BE2C (cell line): Measurements from ENCODE around the gene ZNF32.

Experiments used
- DNase-seq: peaks from one replicate; pipeline ENCODE4 v3.0.0-alpha.2; 2020
- H3K27me3 ChIP-seq: fragments of 250-450 bp; sonication (Bioruptor Pico); 2 replicates; pipeline ENCODE4 v1.5.1; 2020; ENCODE audit warnings: mild to moderate bottlenecking
- H3K36me3 ChIP-seq: fragments of 250-450 bp; sonication (Bioruptor Pico); 2 replicates; pipeline ENCODE4 v1.5.1; 2020; ENCODE audit warnings: mild to moderate bottlenecking
- H3K4me1 ChIP-seq: fragments of 250-450 bp; sonication (Bioruptor Pico); 2 replicates; pipeline ENCODE4 v1.5.1; 2020
- H3K4me3 ChIP-seq: 2 replicates; pipeline ENCODE4 v1.5.1; 2011; ENCODE audit warnings: low read depth, low read length
- H3K9me3 ChIP-seq: fragments of 250-450 bp; sonication (Bioruptor Pico); 2 replicates; pipeline ENCODE4 v1.5.1; 2020
- TF ChIP-seq, protein P1 (sequence below): IDR thresholded peaks from 2 replicates; pipeline ENCODE4 v1.5.1; 2012; ENCODE audit warnings: mild to moderate bottlenecking, low read depth, low read length

ZNF32 gene

DNA sequence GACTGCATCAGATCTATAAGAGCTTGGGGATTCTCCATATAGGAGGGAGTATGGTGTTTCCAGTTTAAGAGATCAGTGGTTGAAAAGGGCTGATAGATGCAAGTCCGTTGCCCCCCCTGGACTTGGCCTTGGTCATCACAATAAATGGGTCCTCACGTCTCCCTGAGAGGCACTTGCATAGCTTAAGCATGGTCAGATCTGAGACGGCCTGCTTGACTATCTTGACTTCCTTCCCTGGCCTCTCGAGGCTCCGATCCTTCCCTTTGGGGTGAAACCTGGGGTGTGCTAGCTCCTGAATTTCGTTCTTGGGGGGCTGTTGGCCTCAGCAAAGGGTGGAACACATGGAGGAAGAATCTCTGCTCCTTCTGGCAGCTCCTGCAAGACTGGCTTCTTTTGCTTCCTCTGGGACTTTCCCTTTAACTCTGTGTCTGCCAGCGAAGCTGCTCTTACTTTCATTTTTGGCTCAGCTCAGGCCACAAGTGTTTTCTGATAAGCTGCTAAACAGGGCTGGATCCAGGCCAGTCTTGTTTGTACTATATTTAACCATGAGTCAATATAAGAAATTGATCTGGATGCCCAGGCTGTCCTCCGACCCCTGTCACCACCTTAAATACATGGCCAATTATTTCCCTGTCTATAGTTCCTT lies 53.6 kb downstream of the ZNF32 start:
- DNase-seq, result no peak
- Histone ChIP-seq H3K4me1 (no peaks in the 10 kb centered on the region), H3K36me3 (no peaks in the 10 kb centered on the region), H3K4me3 (no peak overlapping the region), H3K9me3 (no peaks in the 10 kb centered on the region), H3K27me3 (no peaks in the 10 kb centered on the region)
- TF ChIP-seq, protein P1, sequence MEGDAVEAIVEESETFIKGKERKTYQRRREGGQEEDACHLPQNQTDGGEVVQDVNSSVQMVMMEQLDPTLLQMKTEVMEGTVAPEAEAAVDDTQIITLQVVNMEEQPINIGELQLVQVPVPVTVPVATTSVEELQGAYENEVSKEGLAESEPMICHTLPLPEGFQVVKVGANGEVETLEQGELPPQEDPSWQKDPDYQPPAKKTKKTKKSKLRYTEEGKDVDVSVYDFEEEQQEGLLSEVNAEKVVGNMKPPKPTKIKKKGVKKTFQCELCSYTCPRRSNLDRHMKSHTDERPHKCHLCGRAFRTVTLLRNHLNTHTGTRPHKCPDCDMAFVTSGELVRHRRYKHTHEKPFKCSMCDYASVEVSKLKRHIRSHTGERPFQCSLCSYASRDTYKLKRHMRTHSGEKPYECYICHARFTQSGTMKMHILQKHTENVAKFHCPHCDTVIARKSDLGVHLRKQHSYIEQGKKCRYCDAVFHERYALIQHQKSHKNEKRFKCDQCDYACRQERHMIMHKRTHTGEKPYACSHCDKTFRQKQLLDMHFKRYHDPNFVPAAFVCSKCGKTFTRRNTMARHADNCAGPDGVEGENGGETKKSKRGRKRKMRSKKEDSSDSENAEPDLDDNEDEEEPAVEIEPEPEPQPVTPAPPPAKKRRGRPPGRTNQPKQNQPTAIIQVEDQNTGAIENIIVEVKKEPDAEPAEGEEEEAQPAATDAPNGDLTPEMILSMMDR, result no peak
